GM12891 (cell line): ENCODE results near the gene TMC6.

Experiments used
- POLR2AphosphoS5 ChIP-seq: IDR thresholded peaks from 2 replicates; pipeline ENCODE4 v1.6.1; 2011; ENCODE audit warnings: low read depth, low read length, control low read depth
- TAF1 ChIP-seq: IDR thresholded peaks from 2 replicates; pipeline ENCODE4 v1.6.1; 2011; ENCODE audit warnings: low read depth, low read length, control low read depth

DNA sequence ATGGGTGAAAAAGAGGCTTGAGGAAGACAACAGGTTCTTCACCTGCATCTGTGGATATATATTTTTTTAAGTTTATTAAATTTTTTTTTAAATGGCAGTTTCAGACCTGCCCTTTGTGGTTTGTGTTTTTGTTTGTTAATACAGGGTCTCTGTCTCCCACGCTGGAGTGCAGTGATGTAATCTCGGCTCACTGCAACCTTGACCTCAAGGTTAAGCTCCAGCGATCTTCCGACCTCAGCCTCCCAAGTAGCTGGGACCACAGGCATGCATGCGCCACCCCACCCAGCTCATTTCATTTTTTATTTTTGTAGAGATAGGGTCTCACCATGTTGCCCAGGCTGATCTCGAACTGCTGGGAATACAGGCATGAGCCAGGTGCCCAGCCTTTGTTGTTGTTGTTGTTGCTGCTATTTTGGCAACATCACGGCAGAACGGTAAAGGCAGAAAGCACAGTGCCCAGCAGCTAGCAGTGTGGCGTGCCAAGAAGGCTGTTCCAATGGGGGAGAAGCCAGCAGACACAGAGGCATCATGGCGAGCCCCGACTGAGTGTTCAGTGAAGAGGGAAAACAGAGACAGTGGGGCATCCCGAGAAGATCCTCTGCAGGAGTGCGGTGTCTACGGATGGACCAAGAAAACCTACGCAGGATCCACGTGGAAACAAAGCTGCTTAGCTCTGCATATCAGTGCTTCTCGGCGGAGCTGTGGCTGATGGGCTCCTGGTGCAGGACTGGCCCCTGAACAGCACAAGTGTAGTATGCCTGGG is 19.6 kb downstream of the TMC6 start:
- TF ChIP-seq POLR2AphosphoS5: no peak
- no peak for TF ChIP-seq TAF1
